ENCODE results near the gene APMAP.

The APMAP gene

GRCh38 chr20:24964506-24964840, 28.1 kb downstream of the APMAP start:
- DNase-seq, result no peak

- DNase-seq, result no peak
Observed at GRCh38 chr20:24963672-24964505, 28.7 kb downstream of the APMAP start.

GRCh38 chr20:24962510-24962909, 30.0 kb downstream of the APMAP start:
- no peak for DNase-seq

GRCh38 chr20:24962182-24962492, 30.4 kb downstream of the APMAP start:
- DNase-seq, result no peak

GRCh38 chr20:24961384-24962181, 31.0 kb downstream of the APMAP start:
- DNase-seq, result no peak

GRCh38 chr20:24960861-24961260, 31.7 kb downstream of the APMAP start:
- no peak for DNase-seq

- no peak for DNase-seq
Observed at GRCh38 chr20:24960302-24960801, 32.2 kb downstream of the APMAP start.

- no peak for DNase-seq
Observed at GRCh38 chr20:24959591-24960301, 32.8 kb downstream of the APMAP start.

GRCh38 chr20:24958506-24959385, 33.8 kb downstream of the APMAP start:
- no peak for DNase-seq

- DNase-seq, result no peak
Observed at GRCh38 chr20:24957326-24958016, 35.1 kb downstream of the APMAP start.

- no peak for DNase-seq
Observed at GRCh38 chr20:24956001-24956841, 36.3 kb downstream of the APMAP start.

- DNase-seq, result no peak
Observed at GRCh38 chr20:24955045-24955444, 37.5 kb downstream of the APMAP start.

GRCh38 chr20:24954566-24954965, 38.0 kb downstream of the APMAP start:
- no peak for DNase-seq

GRCh38 chr20:24954151-24954550, 38.4 kb downstream of the APMAP start:
- no peak for DNase-seq

GRCh38 chr20:24953621-24954133, 38.9 kb downstream of the APMAP start:
- no peak for DNase-seq

- DNase-seq, result no peak
Observed at GRCh38 chr20:24953209-24953575, 39.4 kb downstream of the APMAP start.

- DNase-seq, result no peak
Observed at GRCh38 chr20:24952376-24953208, 40.0 kb downstream of the APMAP start.

GRCh38 chr20:24951536-24952083, 40.9 kb downstream of the APMAP start:
- DNase-seq, result no peak

- no peak for DNase-seq
Observed at GRCh38 chr20:24950836-24951525, 41.6 kb downstream of the APMAP start.
